Keratinocyte (primary cell): ENCODE results near the gene LIN7A. TPM values are rescaled to one million over a fixed set of nuclear protein-coding genes. Genes with fewer than 3 reads are reported as not detected.

Experiments
- DNase-seq: peaks from one replicate; pipeline ENCODE4 v3.0.0-alpha.2; 2011; ENCODE audit warnings: low read depth, missing footprints, low spot score
- FAIRE-seq: peaks from 2 replicates; lab custom pipeline; 2011; peaks lifted over from hg19 to GRCh38; lab: Jason Lieb, UNC
- H2AFZ ChIP-seq: 2 replicates; pipeline ENCODE4 v1.6.0; 2012; ENCODE audit warnings: low read length, control low read depth, inconsistent platforms; ENCODE audit not compliant: control insufficient read depth
- H3K27ac ChIP-seq: 2 replicates; pipeline ENCODE4 v1.5.1; 2011; ENCODE audit warnings: low read length; ENCODE audit not compliant: control insufficient read depth, insufficient read depth
- H3K27me3 ChIP-seq: 3 replicates; pipeline ENCODE4 v1.6.0; 2011; ENCODE audit warnings: low read length; ENCODE audit not compliant: control insufficient read depth, insufficient read depth; ENCODE audit errors: extremely low read depth
- H3K36me3 ChIP-seq, 2 experiments: 2 replicates in 1 of 2; 3 replicates in 1 of 2; pipeline ENCODE4 v1.5.1; 2011; ENCODE audit warnings: low read length in 2 of 2, mild to moderate bottlenecking in 1 of 2; ENCODE audit not compliant: control insufficient read depth in 2 of 2, insufficient read depth in 2 of 2; ENCODE audit errors: extremely low read depth in 1 of 2
- H3K4me1 ChIP-seq: 3 replicates; pipeline ENCODE4 v1.5.1; 2011; ENCODE audit warnings: low read length; ENCODE audit not compliant: control insufficient read depth, insufficient read depth; ENCODE audit errors: extremely low read depth
- H3K4me2 ChIP-seq: 3 replicates; pipeline ENCODE4 v1.6.0; 2011; ENCODE audit warnings: low read depth, low read length; ENCODE audit not compliant: control insufficient read depth, insufficient read depth; ENCODE audit errors: extremely low read depth
- H3K4me3 ChIP-seq, 3 experiments: fragments of 200-600 bp in 1 of 3; sonication (generic) in 1 of 3; 2 replicates in 2 of 3; 3 replicates in 1 of 3; pipeline ENCODE4 v1.5.1; 2011 to 2016; ENCODE audit warnings: low read length in 3 of 3, mild to moderate bottlenecking in 3 of 3, control low read depth in 2 of 3, inconsistent platforms in 1 of 3, low read depth in 1 of 3, mixed read lengths in 1 of 3, mixed run types in 1 of 3, moderate library complexity in 1 of 3; ENCODE audit not compliant: control insufficient read depth in 2 of 3, insufficient read depth in 2 of 3; ENCODE audit errors: extremely low read depth in 1 of 3
- H3K79me2 ChIP-seq: 2 replicates; pipeline ENCODE4 v1.6.0; 2012; ENCODE audit warnings: low read length; ENCODE audit not compliant: control insufficient read depth, insufficient read depth
- H3K9ac ChIP-seq: 3 replicates; pipeline ENCODE4 v1.6.0; 2011; ENCODE audit warnings: low read length; ENCODE audit not compliant: control insufficient read depth, insufficient read depth; ENCODE audit errors: extremely low read depth
- H3K9me1 ChIP-seq: 3 replicates; pipeline ENCODE4 v1.6.0; 2011; ENCODE audit warnings: low read length; ENCODE audit not compliant: control insufficient read depth, insufficient read depth; ENCODE audit errors: extremely low read depth
- H3K9me3 ChIP-seq: 2 replicates; pipeline ENCODE4 v1.5.1; 2012; ENCODE audit warnings: low read depth, low read length; ENCODE audit not compliant: control insufficient read depth
- H4K20me1 ChIP-seq: 3 replicates; pipeline ENCODE4 v1.6.0; 2011; ENCODE audit warnings: low read length; ENCODE audit not compliant: control insufficient read depth, insufficient read depth; ENCODE audit errors: extremely low read depth
- CTCF ChIP-seq, 3 experiments: IDR thresholded peaks in 1 of 3; conservative IDR thresholded peaks in 1 of 3; optimal IDR thresholded peaks in 1 of 3; 2 replicates in 2 of 3; 3 replicates in 1 of 3; pipeline versions ENCODE3 to v1.5.1; 2011; ENCODE audit warnings: low read length in 3 of 3, mild to moderate bottlenecking in 3 of 3, moderate library complexity in 2 of 3, control low read depth in 1 of 3, inconsistent platforms in 1 of 3; ENCODE audit not compliant: insufficient read depth in 2 of 3; ENCODE audit errors: extremely low read depth in 1 of 3
- EZH2 ChIP-seq: IDR thresholded peaks from one replicate; pipeline ENCODE4 v1.6.1; 2012; ENCODE audit warnings: inconsistent platforms, mild to moderate bottlenecking, low read length, moderate library complexity
- dilution Hi-C: fragments of 300-500 bp; cut with MboI; formaldehyde crosslinking; loops from one replicate; pipeline ENCODE4 v1.7.0; 2020; ENCODE audit warnings: low sequenced_read_pairs; ENCODE audit not compliant: extremely low pct_ligation_motif_present
- polyA plus RNA-seq, 5 experiments: library from polyadenylated mRNA; depleted of rRNA in 3 of 5; stranded (reverse) in 3 of 5; stranded (forward) in 1 of 5; unstranded in 1 of 5; fragments of >200 nt; gene quantifications; 1 replicate in 1 of 5; 2 replicates in 3 of 5; 3 replicates in 1 of 5; pipeline versions ENCODE4 v1.2.1 to v1.2.3, GENCODE V29; 2011 to 2012; ENCODE audit warnings: missing spikeins in 2 of 5, low read depth in 1 of 5, low replicate concordance in 1 of 5

The LIN7A gene
- polyA plus RNA-seq, 1 donor (not counting 4 experiments of a cell fraction or from before 2014, with no cell fraction given) = not detected

- no peak overlapping the region for H3K9ac ChIP-seq
- H4K20me1 ChIP-seq = no peaks in the 10 kb centered on the region
- peaks cover 7% of the 10 kb centered on the region for H3K4me1 ChIP-seq
- FAIRE-seq (no peak), DNase-seq (no peak)
- H3K27ac ChIP-seq = no peak overlapping the region
- dilution Hi-C loops = no loop called here
- H3K9me3 ChIP-seq = no peaks in the 10 kb centered on the region
- no peaks in the 10 kb centered on the region for H3K27me3 ChIP-seq
- H3K4me3 ChIP-seq = no peak overlapping the region
- no peaks in the 10 kb centered on the region for H3K9me1 ChIP-seq
- no peak for TF ChIP-seq EZH2
- no peak for TF ChIP-seq CTCF (optimal IDR thresholded peaks at IDR 0.05 in 1 of 3, IDR thresholded peaks at IDR 0.05 in 1 of 3, conservative IDR thresholded peaks at IDR 0.05 in 1 of 3; ENCODE audit: extremely low read depth in 1 of 3, insufficient read depth in 2 of 3, low read length in 3 of 3)
- no peak overlapping the region for H2AFZ ChIP-seq
- no peaks in the 10 kb centered on the region for H3K79me2 ChIP-seq
- H3K4me2 ChIP-seq = no peak overlapping the region
- no peaks in the 10 kb centered on the region for H3K36me3 ChIP-seq
These were observed 161.0 kb downstream of the LIN7A start for GRCh38 chr12:80776706-80777105.

GRCh38 chr12:80770958-80771357 lies 166.8 kb downstream of the LIN7A start:
- H4K20me1 ChIP-seq = no peaks in the 10 kb centered on the region
- H3K4me2 ChIP-seq = no peak overlapping the region
- dilution Hi-C loops = no loop called here
- H3K27ac ChIP-seq = no peak overlapping the region
- FAIRE-seq (no peak), DNase-seq (no peak)
- H3K9ac ChIP-seq = no peak overlapping the region
- no peak overlapping the region for H3K4me3 ChIP-seq
- no peaks in the 10 kb centered on the region for H3K9me1 ChIP-seq
- no peaks in the 10 kb centered on the region for H3K79me2 ChIP-seq
- no peaks in the 10 kb centered on the region for H3K27me3 ChIP-seq
- H2AFZ ChIP-seq = no peak overlapping the region
- TF ChIP-seq EZH2 (no peak), CTCF (optimal IDR thresholded peaks at IDR 0.05 in 1 of 3, IDR thresholded peaks at IDR 0.05 in 1 of 3, conservative IDR thresholded peaks at IDR 0.05 in 1 of 3; ENCODE audit: extremely low read depth in 1 of 3, insufficient read depth in 2 of 3, low read length in 3 of 3) (no peak)
- H3K9me3 ChIP-seq = no peaks in the 10 kb centered on the region
- no peaks in the 10 kb centered on the region for H3K36me3 ChIP-seq
- H3K4me1 ChIP-seq = no peaks in the 10 kb centered on the region
